GM19043 (cell line): ENCODE measurements around the gene DTHD1.
A peak's percentile ranks its signal among the peaks of the same experiment; 100 is the strongest.

Experiments used
- ATAC-seq: cut with Tn5 transposase; IDR thresholded peaks from one replicate; pipeline ENCODE4 v1.9.1; 2021; ENCODE audit warnings: low read depth; ENCODE audit not compliant: unreplicated experiment

DTHD1 gene

GRCh38 chr4:36281384-36282106 is at the start of gene DTHD1:
Gene DTHD1, plus strand, starts transcription at chr4:36281616. Its CDS starts 143 bp downstream, at chr4:36281759.
- no peak for ATAC-seq

GRCh38 chr4:36233567-36234266 is 47.7 kb upstream of the DTHD1 start:
- no peak for ATAC-seq

GRCh38 chr4:36235306-36235705 is 46.1 kb upstream of the DTHD1 start:
- no peak for ATAC-seq

- ATAC-seq: no peak
These were observed 45.3 kb upstream of the DTHD1 start for GRCh38 chr4:36236159-36236558.

- ATAC-seq: no peak
These were observed 43.8 kb upstream of the DTHD1 start for GRCh38 chr4:36237366-36238313.

GRCh38 chr4:36241771-36242170 is 39.6 kb upstream of the DTHD1 start:
- peak; percentile 63 for ATAC-seq

GRCh38 chr4:36242629-36243354 is 38.6 kb upstream of the DTHD1 start:
- no peak for ATAC-seq

- ATAC-seq: peak; percentile 13
These were observed 37.8 kb upstream of the DTHD1 start for GRCh38 chr4:36243355-36244256.

- ATAC-seq: peak; percentile 50
These were observed 36.9 kb upstream of the DTHD1 start, which contains the start of gene ARAP2 for GRCh38 chr4:36244257-36245082. Gene ARAP2, minus strand, starts transcription at chr4:36244514. Its CDS starts 15,028 bp downstream, at chr4:36229486.

GRCh38 chr4:36249610-36250009 is 31.8 kb upstream of the DTHD1 start:
- no peak for ATAC-seq

GRCh38 chr4:36251983-36252382 is 29.4 kb upstream of the DTHD1 start:
- ATAC-seq: no peak

GRCh38 chr4:36254371-36254770 is 27.0 kb upstream of the DTHD1 start:
- no peak for ATAC-seq

- peak; percentile 76 for ATAC-seq
These were observed 25.8 kb upstream of the DTHD1 start for GRCh38 chr4:36255577-36255976.

- ATAC-seq: peak; percentile 41
These were observed 25.0 kb upstream of the DTHD1 start for GRCh38 chr4:36256398-36256891.

- ATAC-seq: no peak
These were observed 20.7 kb upstream of the DTHD1 start for GRCh38 chr4:36260731-36261130.

GRCh38 chr4:36264207-36264826 is 17.1 kb upstream of the DTHD1 start:
- no peak for ATAC-seq

GRCh38 chr4:36267486-36268268 is 13.7 kb upstream of the DTHD1 start:
- no peak for ATAC-seq
